HL-60 (cell line): ENCODE results near the gene LEP.

ENCODE experiments used
- DNase-seq, 2 experiments: peaks; one replicate each; pipeline ENCODE4 v3.0.0-alpha.2; 2010 to 2020; ENCODE audit warnings: low read depth in 1 of 2, low spot score in 1 of 2
- H3K27ac ChIP-seq: fragments of 250-450 bp; sonication (Bioruptor Pico); replicated peaks from 2 replicates; pipeline ENCODE4 v1.5.1; 2020; ENCODE audit warnings: mild to moderate bottlenecking, moderate library complexity
- H3K27me3 ChIP-seq: fragments of 250-450 bp; sonication (Bioruptor Pico); 2 replicates; pipeline ENCODE4 v1.5.1; 2021; ENCODE audit warnings: mild to moderate bottlenecking, moderate library complexity; ENCODE audit not compliant: insufficient read depth, poor library complexity, severe bottlenecking
- H3K4me3 ChIP-seq: replicated peaks from 2 replicates; pipeline ENCODE4 v1.5.1; 2011; ENCODE audit warnings: mild to moderate bottlenecking, control low read depth, low read length; ENCODE audit not compliant: insufficient read depth
- CTCF ChIP-seq: IDR thresholded peaks from one replicate; pipeline ENCODE4 v1.5.1; 2011; ENCODE audit warnings: low read length, control low read depth, inconsistent platforms; ENCODE audit not compliant: insufficient read depth
- GABPA ChIP-seq: IDR thresholded peaks from 2 replicates; pipeline ENCODE4 v1.6.1; 2012; ENCODE audit warnings: low read depth
- POLR2AphosphoS5 ChIP-seq: IDR thresholded peaks from 2 replicates; pipeline ENCODE4 v1.6.1; 2012; ENCODE audit warnings: low read depth
- SPI1 ChIP-seq: IDR thresholded peaks from 2 replicates; pipeline ENCODE4 v1.6.1; 2012; ENCODE audit warnings: low read depth, mild to moderate bottlenecking, borderline replicate concordance
- TF ChIP-seq, protein P1 (sequence below): IDR thresholded peaks from 2 replicates; pipeline ENCODE4 v1.6.1; 2012; ENCODE audit warnings: low read depth; ENCODE audit not compliant: insufficient replicate concordance

The LEP gene

DNA sequence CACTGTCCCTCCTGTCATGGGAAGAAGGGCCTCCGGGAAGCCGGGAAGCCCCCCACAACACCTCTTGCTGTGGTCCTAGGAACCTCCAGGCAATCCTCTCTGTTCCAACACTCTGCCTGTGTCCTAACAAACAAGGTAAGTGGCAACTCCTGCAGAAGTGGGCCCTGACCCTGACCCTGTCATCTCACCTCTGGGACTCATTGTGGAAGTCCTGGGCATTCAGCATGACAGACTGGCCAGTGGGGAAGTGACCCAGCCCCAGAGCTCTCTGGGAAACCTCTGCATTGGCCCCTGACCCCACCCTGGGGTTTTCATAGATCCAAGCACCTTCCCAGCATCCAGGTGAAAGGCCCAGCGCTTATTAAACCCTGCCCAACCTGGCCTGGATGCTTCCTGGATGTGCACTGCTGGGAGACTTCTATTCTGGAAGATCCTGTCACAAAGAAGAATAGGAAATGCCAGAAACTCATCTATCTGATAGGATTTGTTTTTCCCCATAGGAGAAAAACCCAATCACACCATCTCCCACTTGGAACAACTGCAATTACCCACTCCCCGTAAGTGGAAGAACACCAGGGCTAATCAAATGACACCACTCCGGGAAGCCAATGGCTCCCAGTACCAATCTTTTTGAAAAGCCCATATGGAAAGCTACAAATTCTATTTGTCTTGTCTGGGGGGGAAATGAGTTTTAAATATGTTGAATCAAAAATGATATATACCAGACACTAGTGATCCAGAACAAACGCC lies 24.3 kb downstream of the LEP start:
- DNase-seq: no peak
- Histone ChIP-seq H3K4me3 (no peak overlapping the region), H3K27me3 (no peaks in the 10 kb centered on the region), H3K27ac (no peak overlapping the region)
- no peak for TF ChIP-seq CTCF

DNA sequence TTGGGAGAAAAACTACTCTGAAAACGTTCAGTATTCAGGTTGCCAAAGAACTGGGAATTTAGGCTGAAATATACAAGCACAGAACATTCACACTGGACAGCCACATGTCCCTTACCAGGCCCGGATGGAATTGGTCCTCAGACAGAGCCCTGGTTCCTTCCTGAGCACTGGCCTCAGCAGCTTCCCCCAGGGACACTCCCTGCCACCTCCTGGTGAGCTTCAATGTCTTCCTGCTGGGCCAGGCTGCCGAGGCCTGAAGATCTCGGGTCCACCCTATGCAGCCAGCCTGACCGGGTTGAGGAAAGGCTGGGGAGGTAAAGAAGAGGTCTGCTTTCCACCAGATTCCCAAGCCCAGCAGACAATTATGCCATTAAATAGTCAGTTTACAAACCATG lies 24.8 kb downstream of the LEP start:
- TF ChIP-seq CTCF (no peak), GABPA (no peak), POLR2AphosphoS5 (no peak), SPI1 (no peak)
- TF ChIP-seq, protein P1, sequence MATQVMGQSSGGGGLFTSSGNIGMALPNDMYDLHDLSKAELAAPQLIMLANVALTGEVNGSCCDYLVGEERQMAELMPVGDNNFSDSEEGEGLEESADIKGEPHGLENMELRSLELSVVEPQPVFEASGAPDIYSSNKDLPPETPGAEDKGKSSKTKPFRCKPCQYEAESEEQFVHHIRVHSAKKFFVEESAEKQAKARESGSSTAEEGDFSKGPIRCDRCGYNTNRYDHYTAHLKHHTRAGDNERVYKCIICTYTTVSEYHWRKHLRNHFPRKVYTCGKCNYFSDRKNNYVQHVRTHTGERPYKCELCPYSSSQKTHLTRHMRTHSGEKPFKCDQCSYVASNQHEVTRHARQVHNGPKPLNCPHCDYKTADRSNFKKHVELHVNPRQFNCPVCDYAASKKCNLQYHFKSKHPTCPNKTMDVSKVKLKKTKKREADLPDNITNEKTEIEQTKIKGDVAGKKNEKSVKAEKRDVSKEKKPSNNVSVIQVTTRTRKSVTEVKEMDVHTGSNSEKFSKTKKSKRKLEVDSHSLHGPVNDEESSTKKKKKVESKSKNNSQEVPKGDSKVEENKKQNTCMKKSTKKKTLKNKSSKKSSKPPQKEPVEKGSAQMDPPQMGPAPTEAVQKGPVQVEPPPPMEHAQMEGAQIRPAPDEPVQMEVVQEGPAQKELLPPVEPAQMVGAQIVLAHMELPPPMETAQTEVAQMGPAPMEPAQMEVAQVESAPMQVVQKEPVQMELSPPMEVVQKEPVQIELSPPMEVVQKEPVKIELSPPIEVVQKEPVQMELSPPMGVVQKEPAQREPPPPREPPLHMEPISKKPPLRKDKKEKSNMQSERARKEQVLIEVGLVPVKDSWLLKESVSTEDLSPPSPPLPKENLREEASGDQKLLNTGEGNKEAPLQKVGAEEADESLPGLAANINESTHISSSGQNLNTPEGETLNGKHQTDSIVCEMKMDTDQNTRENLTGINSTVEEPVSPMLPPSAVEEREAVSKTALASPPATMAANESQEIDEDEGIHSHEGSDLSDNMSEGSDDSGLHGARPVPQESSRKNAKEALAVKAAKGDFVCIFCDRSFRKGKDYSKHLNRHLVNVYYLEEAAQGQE: no peak
- DNase-seq: no peak
- H3K27me3 ChIP-seq: no peaks in the 10 kb centered on the region
- H3K4me3 ChIP-seq: no peak overlapping the region
- H3K27ac ChIP-seq: no peak overlapping the region

DNA sequence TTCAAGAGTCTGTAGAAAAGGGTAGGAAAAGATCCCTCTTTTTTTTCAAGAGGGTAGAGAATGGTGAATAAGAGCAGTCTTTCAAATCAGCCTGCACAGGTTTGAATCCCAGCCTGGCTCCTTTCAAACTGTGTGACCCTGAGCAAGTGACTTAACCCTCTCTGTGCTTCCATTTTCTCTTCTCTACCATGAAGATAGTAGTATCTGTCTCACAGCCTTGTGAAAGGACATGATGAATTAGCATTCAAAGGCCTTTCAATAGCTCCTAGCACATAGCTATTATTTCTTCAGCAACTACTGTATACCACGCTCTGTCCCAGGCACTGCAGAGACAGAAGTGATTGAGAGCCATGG lies 25.4 kb downstream of the LEP start:
- TF ChIP-seq POLR2AphosphoS5 (no peak), SPI1 (no peak), CTCF (no peak), GABPA (no peak)
- TF ChIP-seq, protein P1: no peak
- H3K4me3 ChIP-seq: no peak overlapping the region
- no peak for DNase-seq
- no peak overlapping the region for H3K27ac ChIP-seq
- no peaks in the 10 kb centered on the region for H3K27me3 ChIP-seq

- DNase-seq: no peak
- no peak overlapping the region for H3K4me3 ChIP-seq
- no peaks in the 10 kb centered on the region for H3K27me3 ChIP-seq
- TF ChIP-seq GABPA: no peak
- no peak for TF ChIP-seq CTCF
- TF ChIP-seq SPI1: no peak
- TF ChIP-seq, protein P1: no peak
- TF ChIP-seq POLR2AphosphoS5: no peak
- no peak overlapping the region for H3K27ac ChIP-seq
Measured at GRCh38 chr7:128266883-128267594, 26.0 kb downstream of the LEP start.
